ENCODE results near the gene AKAP8L.

Gene AKAP8L

GRCh38 chr19:15393963-15394362, 24.8 kb downstream of the AKAP8L start:
- Histone ChIP-seq H3K36me3 (ENCODE audit: insufficient read depth, low read length) (peaks cover 77% of the 10 kb centered on the region), H4K20me1 (ENCODE audit: insufficient read depth, low read length) (peaks cover 15% of the 10 kb centered on the region), H3K27me3 (ENCODE audit: insufficient read depth, low read length, poor library complexity) (no peaks in the 10 kb centered on the region), H3K4me1 (ENCODE audit: insufficient read depth, low read length) (no peaks in the 10 kb centered on the region), H3K9ac (ENCODE audit: low read depth, low read length) (no peak overlapping the region), H3K79me2 (ENCODE audit: insufficient read depth, low read length) (peaks cover 29% of the 10 kb centered on the region), H3K4me3 (ENCODE audit: low read depth in 1 of 2, low read length in 2 of 2) (no peak overlapping the region), H3K4me2 (ENCODE audit: insufficient read depth, low read length) (no peak overlapping the region), H3K9me3 (ENCODE audit: insufficient read depth, low read length, severe bottlenecking) (no peaks in the 10 kb centered on the region), H2AFZ (ENCODE audit: low read depth, low read length) (no peak overlapping the region), H3K27ac (ENCODE audit: low read length) (no peak overlapping the region)
- DNase-seq (no peak), ATAC-seq (ENCODE audit: insufficient read depth, low read depth) (no peak)
- TF ChIP-seq EZH2 (IDR thresholded peaks at IDR 0.05; ENCODE audit: borderline replicate concordance, low read depth, low read length, severe bottlenecking) = no peak
- no peak for TF ChIP-seq CTCF (IDR thresholded peaks at IDR 0.05; ENCODE audit: borderline replicate concordance, extremely low read depth, low read length, poor library complexity, severe bottlenecking)

- DNase-seq (no peak), ATAC-seq (ENCODE audit: insufficient read depth, low read depth) (no peak)
- Histone ChIP-seq H3K9me3 (ENCODE audit: insufficient read depth, low read length, severe bottlenecking) (no peaks in the 10 kb centered on the region), H3K4me3 (ENCODE audit: low read depth in 1 of 2, low read length in 2 of 2) (no peak overlapping the region), H3K9ac (ENCODE audit: low read depth, low read length) (no peak overlapping the region), H3K27ac (ENCODE audit: low read length) (no peak overlapping the region), H3K36me3 (ENCODE audit: insufficient read depth, low read length) (peaks cover 64% of the 10 kb centered on the region), H4K20me1 (ENCODE audit: insufficient read depth, low read length) (peaks cover 7% of the 10 kb centered on the region; the same call in 1 of the 2 replicates), H2AFZ (ENCODE audit: low read depth, low read length) (no peak overlapping the region), H3K79me2 (ENCODE audit: insufficient read depth, low read length) (peaks cover 46% of the 10 kb centered on the region), H3K4me2 (ENCODE audit: insufficient read depth, low read length) (no peak overlapping the region), H3K27me3 (ENCODE audit: insufficient read depth, low read length, poor library complexity) (no peaks in the 10 kb centered on the region), H3K4me1 (ENCODE audit: insufficient read depth, low read length) (no peaks in the 10 kb centered on the region)
- no peak for TF ChIP-seq CTCF (IDR thresholded peaks at IDR 0.05; ENCODE audit: borderline replicate concordance, extremely low read depth, low read length, poor library complexity, severe bottlenecking)
- no peak for TF ChIP-seq EZH2 (IDR thresholded peaks at IDR 0.05; ENCODE audit: borderline replicate concordance, low read depth, low read length, severe bottlenecking)
These were observed 28.0 kb downstream of the AKAP8L start for GRCh38 chr19:15390814-15391213.

GRCh38 chr19:15381864-15382263, 36.9 kb downstream of the AKAP8L start:
- no peak overlapping the region for H3K27ac ChIP-seq (ENCODE audit: low read length)
- ATAC-seq (ENCODE audit: insufficient read depth, low read depth) = no peak
- no peak overlapping the region for H3K4me2 ChIP-seq (ENCODE audit: insufficient read depth, low read length)

More at GRCh38 chr19:15381864-15382263, 36.9 kb downstream of the AKAP8L start:
- Histone ChIP-seq H3K9me3 (ENCODE audit: insufficient read depth, low read length, severe bottlenecking) (no peaks in the 10 kb centered on the region), H3K9ac (ENCODE audit: low read depth, low read length) (no peak overlapping the region), H2AFZ (ENCODE audit: low read depth, low read length) (no peak overlapping the region), H4K20me1 (ENCODE audit: insufficient read depth, low read length) (peaks cover 23% of the 10 kb centered on the region), H3K79me2 (ENCODE audit: insufficient read depth, low read length) (peaks cover 50% of the 10 kb centered on the region), H3K27me3 (ENCODE audit: insufficient read depth, low read length, poor library complexity) (no peaks in the 10 kb centered on the region), H3K4me3 (ENCODE audit: low read depth in 1 of 2, low read length in 2 of 2) (no peak overlapping the region), H3K4me1 (ENCODE audit: insufficient read depth, low read length) (peaks cover 32% of the 10 kb centered on the region), H3K36me3 (ENCODE audit: insufficient read depth, low read length) (peaks cover 17% of the 10 kb centered on the region)
- TF ChIP-seq EZH2 (IDR thresholded peaks at IDR 0.05; ENCODE audit: borderline replicate concordance, low read depth, low read length, severe bottlenecking) (no peak), CTCF (IDR thresholded peaks at IDR 0.05; ENCODE audit: borderline replicate concordance, extremely low read depth, low read length, poor library complexity, severe bottlenecking) (no peak)
- DNase-seq = no peak
